ENCODE data around the gene NCKAP5. TPM values are rescaled to one million over a fixed set of nuclear protein-coding genes. Genes with fewer than 3 reads are reported as not detected.

The NCKAP5 gene
- total and polyA plus RNA-seq, 2 experiments from 2014 or later = 0.65 to 0.86 TPM

DNA sequence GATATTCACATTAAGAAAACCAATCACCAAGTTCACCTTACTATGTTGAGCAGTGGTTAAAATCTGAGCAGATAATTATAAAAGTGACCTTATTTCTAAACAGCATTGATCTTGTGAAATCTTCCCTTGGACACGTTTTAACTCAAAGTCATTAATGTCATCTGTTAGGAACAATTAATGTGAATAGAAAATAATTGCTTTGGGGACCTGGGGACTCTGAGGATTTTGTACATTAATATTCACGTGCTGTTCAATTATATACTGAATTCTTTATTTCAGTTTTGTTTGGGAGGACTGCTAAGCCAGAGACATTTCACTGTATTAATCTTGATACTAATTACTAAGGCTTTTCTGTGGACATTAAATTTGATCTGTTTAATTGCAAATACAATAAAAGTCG, 771.2 kb downstream of the NCKAP5 start:
- H3K27ac ChIP-seq = no peak overlapping the region
- DNase-seq = no peak
- no peaks in the 10 kb centered on the region for H4K20me1 ChIP-seq (ENCODE audit: insufficient read depth)
- peaks cover 10% of the 10 kb centered on the region; the same call in 1 of the 2 replicates for H3K4me1 ChIP-seq (ENCODE audit: insufficient read depth)
- no peak overlapping the region for H3K9ac ChIP-seq
- WGBS, 2 experiments (ENCODE audit: low coverage in 1 of 2, low lambda C conversion rate in 2 of 2, missing lambda C conversion rate in 2 of 2) = 58% methylated on average over 3 of the region's 3 CpGs
- in situ Hi-C loops (cut with MboI) = no loop called here
- no peaks in the 10 kb centered on the region for H3K9me3 ChIP-seq (ENCODE audit: low read depth)
- H3K79me2 ChIP-seq (ENCODE audit: insufficient read depth) = no peaks in the 10 kb centered on the region
- no peaks in the 10 kb centered on the region for H3F3A ChIP-seq (ENCODE audit: insufficient read depth)
- H3K9me2 ChIP-seq (ENCODE audit: insufficient read depth) = no peaks in the 10 kb centered on the region
- H3K4me3 ChIP-seq = no peak overlapping the region
- H3K4me2 ChIP-seq (ENCODE audit: unreplicated experiment) = no peak overlapping the region
- no peak overlapping the region for H2AFZ ChIP-seq
- H3K36me3 ChIP-seq (ENCODE audit: low read depth) = no peaks in the 10 kb centered on the region
- no peaks in the 10 kb centered on the region for H3K27me3 ChIP-seq (replicated peaks; ENCODE audit: insufficient read depth)
- no peak for TF ChIP-seq EZH2phosphoT487 (IDR thresholded peaks at IDR 0.05; ENCODE audit: insufficient read depth, low read depth)
- TF ChIP-seq EZH2 (IDR thresholded peaks at IDR 0.05; ENCODE audit: insufficient read depth, poor library complexity, severe bottlenecking) = no peak

- DNase-seq = no peak
- peaks cover 10% of the 10 kb centered on the region; the same call in 1 of the 2 replicates for H3K4me1 ChIP-seq (ENCODE audit: insufficient read depth)
- WGBS, 2 experiments (ENCODE audit: low coverage in 1 of 2, low lambda C conversion rate in 2 of 2, missing lambda C conversion rate in 2 of 2) = 61 to 63% methylated on average over 2 of the region's 2 CpGs
- no peak for TF ChIP-seq EZH2 (IDR thresholded peaks at IDR 0.05; ENCODE audit: insufficient read depth, poor library complexity, severe bottlenecking)
- TF ChIP-seq EZH2phosphoT487 (IDR thresholded peaks at IDR 0.05; ENCODE audit: insufficient read depth, low read depth) = no peak
- H3K79me2 ChIP-seq (ENCODE audit: insufficient read depth) = no peaks in the 10 kb centered on the region
- no peaks in the 10 kb centered on the region for H3K9me2 ChIP-seq (ENCODE audit: insufficient read depth)
- H2AFZ ChIP-seq = no peak overlapping the region
- no peak overlapping the region for H3K9ac ChIP-seq
- H3F3A ChIP-seq (ENCODE audit: insufficient read depth) = no peaks in the 10 kb centered on the region
- H3K36me3 ChIP-seq (ENCODE audit: low read depth) = no peaks in the 10 kb centered on the region
- H3K4me3 ChIP-seq = no peak overlapping the region
- H3K9me3 ChIP-seq (ENCODE audit: low read depth) = no peaks in the 10 kb centered on the region
- in situ Hi-C loops (cut with MboI) = no loop called here
- H4K20me1 ChIP-seq (ENCODE audit: insufficient read depth) = no peaks in the 10 kb centered on the region
- no peak overlapping the region for H3K27ac ChIP-seq
- H3K27me3 ChIP-seq (replicated peaks; ENCODE audit: insufficient read depth) = no peaks in the 10 kb centered on the region
- no peak overlapping the region for H3K4me2 ChIP-seq (ENCODE audit: unreplicated experiment)
Observed at GRCh38 chr2:132795220-132795619, 773.0 kb downstream of the NCKAP5 start.

- no peak for DNase-seq
Observed at GRCh38 chr2:132793532-132793931, 774.7 kb downstream of the NCKAP5 start.

GRCh38 chr2:132790207-132790785, 778.0 kb downstream of the NCKAP5 start:
- H3K9me3 ChIP-seq (ENCODE audit: low read depth) = no peaks in the 10 kb centered on the region
- no peak overlapping the region for H3K4me2 ChIP-seq (ENCODE audit: unreplicated experiment)
- no peaks in the 10 kb centered on the region for H4K20me1 ChIP-seq (ENCODE audit: insufficient read depth)
- no peak overlapping the region for H3K27ac ChIP-seq
- in situ Hi-C loops (cut with MboI) = no loop called here
- DNase-seq = no peak
- H3K36me3 ChIP-seq (ENCODE audit: low read depth) = no peaks in the 10 kb centered on the region
- no peaks in the 10 kb centered on the region for H3F3A ChIP-seq (ENCODE audit: insufficient read depth)
- H3K4me3 ChIP-seq = no peak overlapping the region
- no peaks in the 10 kb centered on the region for H3K27me3 ChIP-seq (replicated peaks; ENCODE audit: insufficient read depth)
- no peaks in the 10 kb centered on the region for H3K9me2 ChIP-seq (ENCODE audit: insufficient read depth)
- WGBS, 2 experiments (ENCODE audit: low coverage in 1 of 2, low lambda C conversion rate in 2 of 2, missing lambda C conversion rate in 2 of 2) = 60 to 63% methylated on average over 4 of the region's 4 CpGs
- H2AFZ ChIP-seq = no peak overlapping the region
- H3K4me1 ChIP-seq (ENCODE audit: insufficient read depth) = no peaks in the 10 kb centered on the region
- no peaks in the 10 kb centered on the region for H3K79me2 ChIP-seq (ENCODE audit: insufficient read depth)
- H3K9ac ChIP-seq = no peak overlapping the region
- TF ChIP-seq EZH2 (IDR thresholded peaks at IDR 0.05; ENCODE audit: insufficient read depth, poor library complexity, severe bottlenecking) = no peak
- TF ChIP-seq EZH2phosphoT487 (IDR thresholded peaks at IDR 0.05; ENCODE audit: insufficient read depth, low read depth) = no peak

More at GRCh38 chr2:132793532-132793931, 774.7 kb downstream of the NCKAP5 start:
- H3F3A ChIP-seq (ENCODE audit: insufficient read depth) = no peaks in the 10 kb centered on the region
- H3K27ac ChIP-seq = no peak overlapping the region
- H3K9ac ChIP-seq = no peak overlapping the region
- H2AFZ ChIP-seq = no peak overlapping the region
- H3K9me2 ChIP-seq (ENCODE audit: insufficient read depth) = no peaks in the 10 kb centered on the region
- no peaks in the 10 kb centered on the region for H4K20me1 ChIP-seq (ENCODE audit: insufficient read depth)
- no peak overlapping the region for H3K4me2 ChIP-seq (ENCODE audit: unreplicated experiment)
- H3K36me3 ChIP-seq (ENCODE audit: low read depth) = no peaks in the 10 kb centered on the region
- in situ Hi-C loops (cut with MboI) = no loop called here
- peaks cover 10% of the 10 kb centered on the region; the same call in 1 of the 2 replicates for H3K4me1 ChIP-seq (ENCODE audit: insufficient read depth)
- no peaks in the 10 kb centered on the region for H3K9me3 ChIP-seq (ENCODE audit: low read depth)
- H3K4me3 ChIP-seq = no peak overlapping the region
- H3K79me2 ChIP-seq (ENCODE audit: insufficient read depth) = no peaks in the 10 kb centered on the region
- WGBS, 2 experiments (ENCODE audit: low coverage in 1 of 2, low lambda C conversion rate in 2 of 2, missing lambda C conversion rate in 2 of 2) = 82 to 83% methylated on average over 8 of the region's 8 CpGs
- TF ChIP-seq EZH2 (IDR thresholded peaks at IDR 0.05; ENCODE audit: insufficient read depth, poor library complexity, severe bottlenecking) (no peak), EZH2phosphoT487 (IDR thresholded peaks at IDR 0.05; ENCODE audit: insufficient read depth, low read depth) (no peak)
- no peaks in the 10 kb centered on the region for H3K27me3 ChIP-seq (replicated peaks; ENCODE audit: insufficient read depth)

Data from GM23248 (cell line).